ENCODE measurements around the gene STAG1.

GRCh38 chr3:136731274-136731884 lies 20.8 kb downstream of the STAG1 start:
- no peak for TF ChIP-seq CTCF (IDR thresholded peaks at IDR 0.05; ENCODE audit: low read depth, low read length, missing input control)
- TF ChIP-seq JUND (IDR thresholded peaks at IDR 0.05), result no peak
- no peak for TF ChIP-seq HNF4G (IDR thresholded peaks at IDR 0.05)
- no peak for TF ChIP-seq HNF4A (conservative IDR thresholded peaks at IDR 0.05)
- no peak for TF ChIP-seq REST (IDR thresholded peaks at IDR 0.05)
- no peak for TF ChIP-seq TAF1 (conservative IDR thresholded peaks at IDR 0.05)
- no peak for TF ChIP-seq ZBTB33 (IDR thresholded peaks at IDR 0.05)
- no peak for TF ChIP-seq FOXA1 (IDR thresholded peaks at IDR 0.05)
- no peak for TF ChIP-seq YY1 (IDR thresholded peaks at IDR 0.05)
